GM18505 (cell line): ENCODE measurements around the gene CAVIN1.
"Not testable (repeated sequence)": the region's sequence is repeated elsewhere in the genome, so short reads cannot be mapped to it uniquely, and the experiment has no call there.

Source experiments
- ATAC-seq: cut with Tn5 transposase; IDR thresholded peaks from one replicate; pipeline ENCODE4 v1.9.1; 2021; ENCODE audit not compliant: unreplicated experiment
- POLR2A ChIP-seq: IDR thresholded peaks from 4 replicates; pipeline ENCODE4 v1.6.1; 2011; ENCODE audit warnings: borderline replicate concordance; ENCODE audit not compliant: insufficient read depth, insufficient read length; ENCODE audit errors: extremely low read depth

Gene CAVIN1

DNA sequence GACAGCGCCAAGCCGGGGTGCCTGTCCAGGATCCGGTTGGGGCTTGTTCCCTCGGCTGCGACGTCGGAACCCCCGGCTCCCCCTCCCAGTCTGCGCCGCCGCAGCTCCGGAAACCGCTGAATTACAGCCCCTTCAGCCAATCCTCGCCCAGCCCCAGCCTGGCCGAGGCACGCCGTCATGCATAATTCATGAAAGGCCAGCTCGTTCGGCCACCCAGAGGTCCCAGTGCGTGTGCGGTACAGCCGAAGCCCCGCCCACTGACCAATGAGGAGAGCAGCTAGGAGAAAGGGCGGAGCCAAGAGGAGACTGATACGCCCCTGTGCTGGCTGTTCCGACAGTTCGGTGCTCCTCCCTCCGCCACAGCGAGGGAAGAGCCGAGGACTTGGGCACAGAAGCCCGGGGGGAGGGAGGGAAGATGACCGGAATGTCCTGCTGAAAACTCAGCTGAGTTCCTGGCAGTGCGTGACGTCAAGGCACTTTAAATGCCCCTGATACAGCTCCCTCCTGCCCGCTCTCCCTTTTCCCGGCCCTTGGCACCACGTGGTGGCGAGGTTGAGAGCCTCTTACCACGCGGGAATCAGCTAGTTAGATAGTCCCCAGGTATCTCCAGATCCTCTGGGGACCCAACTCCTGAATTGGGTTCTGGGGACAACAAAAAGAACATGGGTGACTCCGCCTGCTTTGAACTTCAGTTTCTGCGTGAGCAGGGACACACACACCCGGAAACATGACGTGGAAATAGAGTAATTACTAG, 34.5 kb downstream of the CAVIN1 start, which contains the start of gene STAT3:
STAT3 (minus strand) TSS at position 62 of the 754 bp plus-strand sequence. CDS start 39,926 bp downstream, outside the sequence.
- peak; percentile 83 for TF ChIP-seq POLR2A
- peak; percentile 84 for ATAC-seq

GRCh38 chr17:42387661-42388380, 35.2 kb downstream of the CAVIN1 start:
- no peak for TF ChIP-seq POLR2A
- ATAC-seq = no peak

- ATAC-seq = no peak
- TF ChIP-seq POLR2A = no peak
Measured at GRCh38 chr17:42386777-42387657, 36.0 kb downstream of the CAVIN1 start.

DNA sequence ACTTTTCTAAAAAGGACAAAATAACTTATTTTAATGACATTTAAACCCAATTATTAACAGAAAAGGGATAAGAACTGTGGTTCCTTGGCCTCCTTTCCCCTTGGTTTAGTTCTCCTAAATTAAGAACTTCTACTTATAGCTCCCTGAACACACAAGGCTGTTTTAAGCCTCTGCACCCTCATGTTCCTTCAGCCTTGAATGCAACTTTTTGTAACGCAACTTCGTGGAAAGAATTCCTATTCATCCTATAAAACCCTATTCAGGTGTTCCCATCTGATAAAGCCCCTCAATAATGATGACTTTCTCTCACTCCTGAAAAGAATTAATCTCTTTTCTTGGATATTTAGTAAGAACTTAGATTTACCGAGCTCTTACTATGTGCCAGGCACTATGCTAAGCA, 41.2 kb downstream of the CAVIN1 start:
- ATAC-seq = no peak
- TF ChIP-seq POLR2A = no peak

DNA sequence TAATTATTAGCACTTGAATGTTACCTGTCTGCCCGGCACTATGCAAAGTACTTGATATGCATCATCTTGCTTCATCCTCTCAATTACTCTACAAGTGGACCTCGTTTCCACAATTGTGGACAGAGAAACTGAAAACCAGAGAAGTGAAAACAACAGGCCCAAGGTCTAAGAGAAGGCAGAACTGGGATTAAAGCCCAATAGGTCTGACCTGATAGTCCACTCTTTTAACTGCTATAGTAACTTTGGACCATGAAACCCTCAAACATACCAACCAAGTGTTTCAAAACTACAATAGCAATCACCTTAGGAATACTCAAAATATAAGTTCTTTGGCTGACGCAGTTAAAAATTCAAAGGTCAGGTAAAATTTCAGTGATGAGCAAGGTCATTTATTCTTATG, 42.1 kb downstream of the CAVIN1 start:
- no peak for TF ChIP-seq POLR2A
- ATAC-seq = no peak

DNA sequence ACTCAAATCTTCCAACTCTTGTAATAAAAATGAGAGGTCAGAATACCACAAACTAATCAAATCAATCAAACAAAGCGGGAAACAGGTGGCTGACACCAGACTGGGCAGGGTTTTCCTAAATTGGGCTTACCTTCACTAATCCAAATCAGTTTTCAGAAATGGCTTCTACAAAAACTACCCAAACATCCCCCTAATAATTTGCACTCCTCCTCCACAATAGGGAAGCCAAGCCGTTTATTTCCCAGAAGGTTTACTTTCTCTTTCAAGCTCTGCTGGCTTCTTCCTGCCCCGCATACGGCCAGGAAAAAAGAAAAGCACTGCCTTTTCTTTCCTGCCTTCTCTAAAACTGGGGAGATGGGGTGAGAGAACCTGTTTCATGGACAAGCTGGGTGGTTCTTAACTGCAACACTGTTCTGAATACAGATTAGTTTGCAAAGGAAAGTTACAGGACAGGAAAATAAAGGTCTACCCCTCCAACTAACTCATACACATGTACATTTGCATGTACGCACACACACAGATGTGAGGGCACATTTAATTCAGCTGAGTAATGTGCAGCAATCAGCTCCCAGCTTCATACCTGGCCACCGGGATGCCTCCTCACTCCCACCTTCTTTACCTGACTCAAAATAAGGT, 44.0 kb downstream of the CAVIN1 start:
- peak; percentile 7 for TF ChIP-seq POLR2A
- ATAC-seq = no peak

- ATAC-seq = no peak
- TF ChIP-seq POLR2A = no peak
Measured at GRCh38 chr17:42378359-42378958, 44.6 kb downstream of the CAVIN1 start.

DNA sequence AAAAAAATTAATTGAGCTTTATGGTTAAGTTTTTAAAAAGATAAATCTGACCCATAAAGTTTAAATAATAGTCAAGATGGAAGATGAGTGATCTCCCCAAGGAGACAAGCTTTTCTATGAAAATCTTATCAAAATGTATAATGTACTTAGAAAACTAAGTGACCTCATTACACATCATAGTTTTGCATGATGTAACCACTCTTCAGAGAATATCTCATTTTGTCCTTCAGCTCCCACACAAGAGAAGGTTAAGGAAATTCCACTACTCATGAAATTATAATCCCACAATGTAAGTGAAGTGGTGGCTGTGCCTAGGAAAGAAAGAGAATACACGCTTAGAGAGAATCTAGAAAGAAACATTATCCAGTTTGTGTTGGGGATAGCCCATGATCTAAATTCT, 49.2 kb downstream of the CAVIN1 start:
- no peak for TF ChIP-seq POLR2A
- ATAC-seq = no peak

DNA sequence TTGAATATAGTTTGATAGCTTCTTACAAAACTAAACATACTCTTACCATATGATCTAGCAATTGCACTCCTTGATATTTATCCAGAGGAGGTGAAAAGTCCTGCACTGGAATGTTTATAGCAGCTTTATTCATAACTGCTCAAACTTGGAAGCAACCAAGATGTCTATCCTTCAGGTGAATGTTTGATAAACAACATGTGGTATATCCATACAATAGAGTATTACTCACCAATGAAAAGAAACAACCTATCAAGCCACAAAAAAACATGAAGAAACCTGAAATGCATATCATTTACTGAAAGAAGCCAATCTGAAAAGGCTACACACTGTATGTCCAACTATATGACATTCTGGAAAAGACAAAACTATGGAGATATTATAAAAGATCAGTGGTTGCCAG, 50.9 kb downstream of the CAVIN1 start:
- TF ChIP-seq POLR2A = no peak
- ATAC-seq = no peak

DNA sequence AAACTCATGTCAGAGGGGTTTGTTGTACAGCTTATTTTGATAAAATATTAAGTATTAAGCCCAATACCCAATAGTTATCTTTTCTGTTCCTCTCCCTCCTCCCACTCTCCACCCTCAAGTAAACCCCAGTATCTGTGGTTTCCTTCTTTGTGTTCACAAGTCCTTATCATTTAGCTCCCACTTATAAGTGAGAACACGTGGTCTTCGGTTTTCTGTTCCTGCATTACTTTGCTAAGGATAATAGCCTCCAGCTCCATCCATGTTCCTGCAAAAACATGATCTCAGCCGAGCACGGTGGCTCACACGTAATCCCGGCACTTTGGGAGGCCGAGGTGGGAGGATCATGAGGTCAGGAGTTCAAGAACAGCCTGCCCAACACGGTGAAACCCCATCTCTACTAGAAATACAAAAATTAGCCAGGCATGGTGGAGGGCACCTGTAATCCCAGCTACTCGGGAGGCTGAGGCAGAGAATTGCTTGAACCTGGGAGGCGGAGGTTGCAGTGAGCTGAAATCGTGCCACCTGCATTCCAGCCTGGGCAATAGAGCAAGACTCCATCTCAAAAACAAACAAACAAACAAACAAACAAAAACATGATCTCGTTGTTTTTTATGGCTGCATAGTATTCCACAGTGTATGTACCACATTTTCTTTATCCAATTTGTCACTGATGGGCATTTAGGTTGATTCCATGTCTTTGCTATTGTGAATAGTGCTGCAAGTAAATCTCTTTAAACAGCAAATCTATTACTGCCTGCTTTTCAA, 54.1 kb downstream of the CAVIN1 start:
- ATAC-seq = not testable (repeated sequence)

- not testable (repeated sequence) for ATAC-seq
Measured at GRCh38 chr17:42368310-42368709, 54.7 kb downstream of the CAVIN1 start.

DNA sequence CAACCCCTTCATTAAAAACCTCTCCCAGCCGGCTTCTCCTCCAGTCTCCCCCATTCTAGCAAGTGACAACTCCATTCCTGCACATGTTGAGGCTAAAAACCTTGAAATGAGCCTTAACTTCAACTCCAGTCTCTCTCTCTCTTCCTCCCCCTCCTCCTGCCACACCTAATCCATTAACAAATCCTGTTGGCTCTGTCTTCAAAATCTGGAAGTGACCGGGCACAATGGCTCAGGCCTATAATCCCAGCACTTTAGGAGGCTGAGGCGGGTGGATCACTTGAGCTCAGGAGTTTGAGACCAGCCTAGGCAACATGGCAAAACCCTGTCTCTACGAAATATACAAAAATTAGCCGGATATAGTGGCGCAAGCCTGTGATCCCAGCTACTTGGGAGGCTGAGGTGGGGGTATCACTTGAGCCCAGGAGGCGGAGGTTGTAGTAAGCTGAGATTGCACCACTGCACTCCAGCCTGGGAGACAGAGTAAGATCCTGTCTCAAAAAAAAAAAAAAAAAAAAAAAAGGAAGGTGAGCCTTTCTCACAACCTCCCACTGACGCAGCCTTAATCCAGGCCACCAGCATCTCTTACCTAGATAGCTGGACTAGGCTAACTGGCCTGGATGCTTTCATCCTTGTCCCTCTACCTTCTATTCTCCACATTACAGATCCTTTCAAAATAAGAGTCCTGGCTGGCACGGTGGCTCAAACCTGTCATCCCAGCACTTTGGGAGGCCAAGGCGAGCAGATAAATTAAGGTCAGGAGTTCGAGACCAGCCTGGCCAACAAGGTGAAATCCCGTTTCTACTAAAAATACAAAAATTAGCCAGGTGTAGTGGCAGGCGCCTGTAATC, 56.7 kb downstream of the CAVIN1 start:
- not testable (repeated sequence) for ATAC-seq
